NCI-H2081 (cell line): ENCODE data around the gene PPIB.
"Not testable (repeated sequence)": the region's sequence is repeated elsewhere in the genome, so short reads cannot be mapped to it uniquely, and the experiment has no call there.

Experiments
- DNase-seq, 2 experiments: peaks; one replicate each; lab custom pipeline; 2025; lab: John Stamatoyannopoulos, UW

Gene PPIB

GRCh38 chr15:64110108-64110701 is 52.6 kb downstream of the PPIB start:
- not testable (repeated sequence) for DNase-seq

GRCh38 chr15:64107337-64107736 is 55.5 kb downstream of the PPIB start:
- DNase-seq, result no peak
